ENCODE results near the gene PTK6. TPM values are rescaled to one million over a fixed set of nuclear protein-coding genes. Genes with fewer than 3 reads are reported as not detected.
"Not testable (repeated sequence)": the region's sequence is repeated elsewhere in the genome, so short reads cannot be mapped to it uniquely, and the experiment has no call there.

Gene PTK6
- total RNA-seq, 1 donor from 2014 or later = not detected

DNA sequence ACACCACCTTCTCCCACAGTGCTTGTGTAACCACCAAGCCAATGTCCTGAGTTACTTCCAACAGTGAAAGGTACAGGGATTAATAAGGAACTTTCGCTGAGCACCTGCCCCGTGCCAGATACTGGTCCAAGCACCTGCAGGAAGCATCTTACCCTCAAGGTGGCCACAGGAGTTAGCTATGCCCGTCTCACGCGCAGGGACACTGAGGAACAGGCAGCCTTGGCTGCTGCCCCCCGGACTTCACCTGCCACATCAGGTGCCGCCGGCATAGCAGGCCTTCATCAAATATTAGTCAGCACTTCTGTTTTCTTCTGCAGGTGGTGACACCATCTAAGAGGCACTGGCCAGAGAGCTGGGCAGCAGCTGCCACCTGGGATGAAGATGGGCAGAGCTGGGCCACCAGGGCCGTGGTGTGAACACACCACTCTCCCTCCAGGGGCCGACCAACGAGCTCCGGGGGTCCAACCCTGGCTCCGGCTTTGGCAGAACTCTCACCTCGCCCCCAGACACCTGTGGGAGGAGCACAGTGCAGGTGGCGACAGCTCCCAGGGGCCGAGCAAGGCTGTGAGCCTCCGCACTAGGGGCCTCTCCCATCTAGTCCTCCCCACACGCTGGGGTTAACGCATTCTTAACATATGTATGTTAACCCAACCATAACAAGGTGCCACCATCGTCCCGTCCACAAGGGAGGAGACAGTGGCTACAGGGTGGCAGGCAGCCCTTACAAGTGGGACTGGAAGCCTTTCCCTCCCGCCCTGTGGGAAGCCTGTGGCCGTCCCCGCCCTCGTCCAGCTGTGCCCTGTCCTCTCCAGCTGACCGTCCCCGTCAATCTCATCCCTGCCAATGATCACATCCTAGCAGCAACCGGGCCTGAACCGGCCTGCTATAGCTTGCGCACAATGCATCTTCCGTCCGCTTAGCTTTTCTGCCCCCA is 19.5 kb downstream of the PTK6 start:
- DNase-seq (ENCODE audit: low spot score in 2 of 2) = no peak
- FAIRE-seq = no peak

DNA sequence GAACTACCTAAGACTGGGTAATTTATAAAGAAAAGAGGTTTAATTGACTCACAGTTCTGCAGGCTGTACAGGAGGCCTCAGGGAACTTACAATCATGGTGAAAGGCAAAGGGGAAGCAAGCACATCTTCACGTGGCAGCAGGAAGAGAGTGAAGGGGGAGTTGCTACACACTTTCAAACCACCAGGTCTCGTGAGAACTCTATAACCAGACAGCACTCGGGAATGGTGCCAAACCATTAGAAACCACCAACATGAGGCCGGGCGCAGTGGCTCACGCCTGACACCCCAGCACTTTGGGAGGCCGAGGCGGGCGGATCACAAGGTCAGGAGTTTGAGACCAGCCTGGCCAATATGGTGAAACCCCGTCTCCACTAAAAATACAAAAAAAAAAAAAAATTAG is 22.7 kb downstream of the PTK6 start:
- DNase-seq (ENCODE audit: low spot score in 2 of 2); FAIRE-seq: not testable (repeated sequence)

DNA sequence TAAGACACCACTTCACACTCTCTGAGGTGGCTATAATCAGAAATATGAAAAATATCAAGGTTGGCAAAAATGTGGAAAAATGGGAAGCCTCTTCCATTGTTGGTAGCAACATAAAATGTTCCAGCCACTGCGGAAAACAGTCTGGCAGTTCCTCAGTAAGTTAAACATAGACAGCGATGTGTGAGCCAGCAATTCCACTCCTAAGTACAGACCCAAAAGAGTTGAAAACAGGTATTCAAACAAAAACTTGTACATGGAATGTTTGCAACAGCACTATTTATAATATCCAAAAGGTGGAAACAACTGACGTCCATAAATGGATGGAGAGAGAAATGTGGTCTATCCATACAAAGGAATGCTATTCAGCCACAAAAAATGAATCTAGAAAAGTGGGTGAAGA is 24.0 kb downstream of the PTK6 start:
- FAIRE-seq = no peak

DNA sequence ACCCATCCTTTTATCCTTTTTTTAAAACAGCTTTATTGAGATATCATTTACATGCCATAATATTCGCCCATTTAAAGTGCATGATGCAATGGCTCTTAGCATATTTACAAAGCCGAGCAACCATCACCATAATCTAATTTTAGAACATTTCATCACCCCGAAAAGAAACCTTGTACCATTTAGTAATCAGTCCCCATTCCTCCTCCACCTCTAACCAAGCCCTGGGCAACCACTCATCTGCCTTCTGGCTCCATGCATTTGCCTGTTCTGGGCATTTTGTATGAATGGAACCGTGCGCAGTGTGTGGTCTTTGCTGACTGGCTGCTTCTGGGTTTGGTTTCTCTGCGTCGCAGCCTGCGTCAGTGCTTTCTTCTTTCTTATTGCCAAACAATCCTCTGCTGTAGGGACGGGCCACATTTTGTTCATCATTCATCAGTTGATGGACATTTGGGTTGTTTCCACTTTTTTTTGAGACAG is 28.1 kb downstream of the PTK6 start:
- DNase-seq (ENCODE audit: low spot score in 2 of 2) = no peak

More for the DNA sequence above, 24.0 kb downstream of the PTK6 start:
- no peak for DNase-seq (ENCODE audit: low spot score in 2 of 2)

DNA sequence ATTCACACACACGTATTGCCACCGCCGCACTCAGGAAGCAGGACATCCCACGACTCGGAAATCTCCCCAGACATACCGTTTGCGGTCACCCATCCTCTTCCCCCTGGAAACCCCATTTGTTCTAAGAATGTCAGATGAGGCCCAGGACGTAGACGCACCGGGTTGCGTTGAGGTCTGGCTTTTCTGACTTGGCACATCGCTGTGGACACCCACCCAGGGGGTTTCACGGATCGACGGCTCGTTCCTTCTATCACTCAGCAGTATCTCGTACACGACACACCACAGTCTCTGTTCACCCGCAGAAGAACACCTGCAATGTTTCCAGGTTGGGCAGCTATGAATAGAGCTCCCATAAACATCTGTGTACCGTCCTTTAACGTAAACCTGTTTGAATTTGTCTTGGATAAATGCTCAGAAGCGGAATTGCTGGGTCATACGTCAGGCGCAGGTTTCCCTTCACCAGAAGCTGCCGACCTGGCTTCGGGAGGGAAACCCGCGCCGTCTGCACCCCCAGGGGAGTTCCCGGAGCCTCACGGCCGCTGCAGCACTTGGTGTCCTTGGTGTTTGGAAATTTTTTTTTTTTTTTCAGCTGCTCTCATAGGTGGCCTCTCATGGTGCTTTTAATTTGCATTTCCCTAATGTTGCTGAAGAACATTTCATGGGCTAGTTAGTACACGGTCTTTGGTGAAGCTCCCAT is 29.0 kb downstream of the PTK6 start:
- FAIRE-seq = no peak

More for the DNA sequence above, 28.1 kb downstream of the PTK6 start:
- FAIRE-seq = no peak

DNA sequence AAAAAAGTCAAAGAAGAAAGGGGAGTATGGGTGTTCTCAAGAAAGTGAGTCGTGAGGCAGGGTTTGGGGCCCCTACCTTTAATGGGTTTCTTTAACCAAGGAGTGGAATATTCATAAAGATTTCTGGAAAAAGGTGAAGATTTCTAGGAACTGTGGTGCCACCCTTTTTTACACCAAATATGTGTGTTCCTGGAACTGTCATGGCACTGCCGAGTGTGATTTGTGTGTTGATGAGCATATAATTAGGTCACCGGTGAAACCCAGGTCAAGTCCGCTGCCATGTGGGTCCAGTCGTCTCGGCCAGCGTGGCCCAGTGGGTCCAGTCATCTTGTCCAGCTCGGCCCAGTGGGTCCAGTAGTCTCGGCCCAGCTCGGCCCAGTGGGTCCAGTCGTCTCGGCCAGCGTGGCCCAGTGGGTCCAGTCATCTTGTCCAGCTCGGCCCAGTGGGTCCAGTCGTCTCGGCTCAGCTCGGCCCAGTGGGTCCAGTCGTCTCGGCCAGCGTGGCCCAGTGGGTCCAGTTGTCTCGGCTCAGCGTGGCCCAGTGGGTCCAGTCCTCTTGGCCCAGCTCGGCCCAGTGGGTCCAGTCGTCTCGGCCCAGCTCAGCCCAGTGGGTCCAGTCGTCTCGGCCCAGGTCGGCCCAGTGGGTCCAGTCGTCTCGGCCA is 30.0 kb downstream of the PTK6 start:
- FAIRE-seq (no peak), DNase-seq (ENCODE audit: low spot score in 2 of 2) (no peak)

More for the DNA sequence above, 29.0 kb downstream of the PTK6 start:
- no peak for DNase-seq (ENCODE audit: low spot score in 2 of 2)

DNA sequence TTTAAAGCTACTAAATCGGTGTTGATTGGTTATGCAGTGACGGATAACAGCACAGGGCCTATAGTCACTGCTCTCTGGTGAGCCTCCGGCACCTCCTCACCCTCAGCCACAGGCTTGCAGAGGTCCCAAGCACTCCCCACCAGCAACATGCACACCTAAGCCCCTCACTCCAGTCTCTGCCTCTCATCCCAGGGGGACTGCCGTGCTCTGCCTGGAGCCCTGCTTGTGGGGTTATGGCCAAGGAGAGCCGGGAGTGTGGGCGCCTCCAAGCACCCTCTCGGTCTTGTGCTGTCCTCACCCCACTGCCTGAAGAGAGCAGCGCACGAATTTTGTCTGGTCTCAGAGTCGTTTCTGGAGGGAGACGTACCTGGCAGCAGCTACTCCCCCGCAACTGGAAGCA is 31.5 kb downstream of the PTK6 start:
- FAIRE-seq (no peak), DNase-seq (ENCODE audit: low spot score in 2 of 2) (no peak)

DNA sequence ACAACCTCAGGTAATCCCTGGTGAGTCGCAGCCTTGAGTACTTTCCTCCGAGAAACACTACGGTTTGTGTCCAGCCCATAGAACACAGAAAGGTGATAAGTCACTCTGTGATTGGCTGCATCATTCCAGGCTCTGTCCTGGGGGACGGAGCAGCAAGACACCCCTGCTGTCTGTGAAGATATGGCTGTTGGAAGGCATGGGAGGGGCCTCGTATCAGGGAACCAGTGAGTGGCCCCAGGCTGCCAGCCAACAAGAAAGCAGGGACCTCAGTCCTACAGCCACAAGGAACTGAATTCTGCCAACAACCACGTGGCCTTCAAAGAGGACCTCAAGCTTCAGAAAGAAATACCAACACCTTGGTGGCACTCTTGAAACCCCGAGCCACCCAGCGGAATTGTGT is 31.9 kb downstream of the PTK6 start:
- FAIRE-seq = no peak
- no peak for DNase-seq (ENCODE audit: low spot score in 2 of 2)

DNA sequence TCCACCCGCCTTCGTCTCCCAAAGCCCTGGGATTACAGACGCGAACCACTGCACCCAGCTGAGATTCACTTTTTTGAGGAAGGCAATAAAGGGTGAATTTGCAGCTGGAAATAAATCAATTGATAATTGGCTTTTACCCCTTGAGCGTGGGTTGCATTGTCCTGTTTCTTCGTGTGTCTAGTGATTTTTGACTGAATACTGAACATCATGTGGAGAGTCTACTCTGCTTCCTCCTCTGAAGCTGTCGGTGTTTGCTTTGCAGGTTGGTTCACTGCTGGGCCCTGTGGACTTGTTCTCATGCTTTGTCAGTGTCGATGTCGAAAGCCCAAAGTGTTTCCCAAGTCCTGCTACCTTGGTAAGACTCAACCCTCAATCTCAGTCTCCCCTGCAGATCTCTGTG is 32.5 kb downstream of the PTK6 start:
- FAIRE-seq (no peak), DNase-seq (ENCODE audit: low spot score in 2 of 2) (no peak)

DNA sequence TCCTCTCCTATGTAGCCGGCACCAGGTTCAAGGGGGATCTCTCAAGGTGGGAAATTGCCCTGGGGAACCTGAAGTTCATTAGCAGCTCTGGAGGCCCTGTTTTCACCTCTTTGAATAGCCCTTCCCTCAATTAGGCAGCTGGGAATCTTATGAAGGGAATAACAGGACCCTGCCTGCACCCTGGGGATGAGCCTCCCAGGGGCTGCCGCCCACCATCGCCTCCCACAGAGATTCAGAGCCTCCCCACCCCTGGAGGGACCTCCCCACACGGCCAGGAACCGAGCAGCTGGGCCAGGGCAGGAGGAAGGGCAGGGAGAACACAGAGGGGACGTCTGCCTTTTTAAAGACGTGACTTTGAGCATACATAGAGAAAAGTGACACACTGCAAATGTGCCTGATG is 33.7 kb downstream of the PTK6 start:
- no peak for FAIRE-seq
- no peak for DNase-seq (ENCODE audit: low spot score in 2 of 2)

DNA sequence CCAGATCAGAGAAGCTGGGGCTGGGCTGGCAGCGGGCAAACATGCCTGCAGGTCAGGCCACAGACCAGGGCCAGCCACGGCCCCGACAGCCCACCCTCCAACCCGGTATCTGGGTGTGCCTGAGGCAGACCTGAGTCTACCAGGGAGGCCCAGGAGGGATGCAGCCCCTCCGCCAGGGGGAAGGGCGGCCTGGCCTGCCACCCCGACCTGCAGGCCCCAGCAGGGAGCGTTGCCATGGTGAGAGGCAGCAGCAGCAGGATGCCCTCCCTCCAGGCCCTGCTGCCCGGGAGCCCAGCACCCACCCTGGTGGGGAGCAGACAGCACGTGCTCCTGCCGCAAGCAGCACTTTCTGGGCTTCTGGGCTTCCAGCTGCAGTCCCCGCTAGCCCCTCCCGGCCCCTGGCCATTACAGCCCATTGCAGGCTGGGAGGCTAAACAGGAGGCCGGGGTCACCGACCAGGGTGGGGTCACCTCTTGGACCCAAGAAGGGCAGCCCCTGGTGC is 34.5 kb downstream of the PTK6 start:
- no peak for DNase-seq (ENCODE audit: low spot score in 2 of 2)

DNA sequence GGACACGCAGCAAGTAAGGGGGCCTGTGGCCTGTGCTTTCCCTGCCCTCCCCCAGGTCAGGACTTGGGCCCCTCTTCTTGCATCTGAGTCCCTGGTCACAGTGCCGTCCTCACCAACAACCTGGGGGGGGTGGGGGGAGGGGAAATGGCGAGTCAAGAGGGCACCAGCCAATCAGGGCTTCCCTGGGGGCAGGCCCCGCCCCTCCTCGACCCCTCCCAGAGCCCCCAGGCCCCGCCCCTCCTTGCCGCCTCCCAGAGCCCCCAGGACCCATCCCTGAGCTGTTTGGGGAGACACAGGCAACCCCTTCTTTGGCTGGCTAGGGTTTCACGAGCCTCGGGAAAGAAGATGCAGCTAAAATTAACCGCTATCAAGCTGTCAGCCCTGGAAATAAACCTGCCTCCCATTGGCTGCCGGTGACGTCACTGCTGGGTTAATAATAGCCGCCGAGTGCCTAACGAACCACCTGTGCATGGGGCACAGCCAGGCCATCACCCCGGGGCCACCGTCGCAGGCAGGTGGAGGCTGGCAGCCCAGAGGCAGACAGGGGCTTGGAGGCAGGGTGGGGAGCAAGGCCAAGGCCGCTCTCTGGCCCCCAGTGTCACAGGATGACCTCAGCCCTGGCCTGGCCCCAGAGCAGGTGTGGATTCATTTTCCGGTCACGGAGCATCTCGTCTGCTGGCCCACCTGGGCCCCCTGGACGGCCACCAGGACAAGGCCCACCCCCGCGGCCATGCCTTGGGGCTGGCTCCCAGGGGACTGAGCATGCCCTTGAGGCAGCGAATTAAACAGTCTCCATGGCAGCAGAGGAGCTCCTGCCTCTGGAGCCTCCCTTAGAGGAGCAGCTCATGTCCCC is 35.1 kb downstream of the PTK6 start:
- peak in 1 of 2 donors; percentile 75 for DNase-seq (ENCODE audit: low spot score in 2 of 2)
- FAIRE-seq = no peak

More for the DNA sequence above, 34.5 kb downstream of the PTK6 start:
- FAIRE-seq = no peak

DNA sequence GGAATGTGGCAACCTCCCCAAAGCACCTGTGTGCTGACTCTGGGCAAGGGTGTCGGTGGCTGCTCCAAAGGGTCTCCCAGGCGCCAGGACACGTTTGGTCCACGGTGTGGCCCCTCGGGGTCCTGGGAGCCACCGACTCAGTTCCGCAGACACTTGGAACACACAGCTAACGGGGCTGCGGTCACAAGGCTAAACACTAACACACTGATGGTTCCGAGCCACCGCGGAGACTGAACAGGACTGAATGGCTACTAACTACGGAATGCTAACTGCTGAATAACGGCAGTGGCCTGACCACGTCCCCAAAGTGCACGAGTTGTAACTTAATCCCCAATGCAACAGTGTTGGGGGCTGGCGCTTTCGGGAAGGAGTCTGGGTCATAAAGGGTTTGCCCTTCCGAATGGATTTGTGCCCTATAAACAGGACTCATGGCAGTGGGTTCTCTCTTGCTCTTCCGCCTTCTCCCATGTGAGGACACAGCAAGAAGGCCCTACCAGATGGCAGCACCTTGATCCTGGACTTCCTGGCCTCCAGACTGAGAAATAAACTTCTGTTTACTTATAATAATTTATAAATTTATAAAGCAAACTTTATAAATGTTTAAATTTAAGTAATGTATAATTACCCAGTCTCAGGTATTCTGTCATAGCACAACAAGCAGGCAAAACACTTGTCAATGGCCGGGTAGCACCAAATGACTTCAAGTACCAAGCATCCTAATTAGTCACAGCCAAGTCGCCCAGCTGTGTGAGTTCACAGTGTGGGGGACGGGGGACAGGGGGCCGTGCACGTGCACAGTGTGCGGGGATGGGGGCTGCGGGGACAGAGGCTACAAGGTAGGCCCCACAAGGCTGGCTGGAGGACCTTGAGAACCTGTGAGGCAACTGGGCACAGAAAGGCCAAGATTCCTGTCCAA is 36.0 kb downstream of the PTK6 start:
- no peak for FAIRE-seq

DNA sequence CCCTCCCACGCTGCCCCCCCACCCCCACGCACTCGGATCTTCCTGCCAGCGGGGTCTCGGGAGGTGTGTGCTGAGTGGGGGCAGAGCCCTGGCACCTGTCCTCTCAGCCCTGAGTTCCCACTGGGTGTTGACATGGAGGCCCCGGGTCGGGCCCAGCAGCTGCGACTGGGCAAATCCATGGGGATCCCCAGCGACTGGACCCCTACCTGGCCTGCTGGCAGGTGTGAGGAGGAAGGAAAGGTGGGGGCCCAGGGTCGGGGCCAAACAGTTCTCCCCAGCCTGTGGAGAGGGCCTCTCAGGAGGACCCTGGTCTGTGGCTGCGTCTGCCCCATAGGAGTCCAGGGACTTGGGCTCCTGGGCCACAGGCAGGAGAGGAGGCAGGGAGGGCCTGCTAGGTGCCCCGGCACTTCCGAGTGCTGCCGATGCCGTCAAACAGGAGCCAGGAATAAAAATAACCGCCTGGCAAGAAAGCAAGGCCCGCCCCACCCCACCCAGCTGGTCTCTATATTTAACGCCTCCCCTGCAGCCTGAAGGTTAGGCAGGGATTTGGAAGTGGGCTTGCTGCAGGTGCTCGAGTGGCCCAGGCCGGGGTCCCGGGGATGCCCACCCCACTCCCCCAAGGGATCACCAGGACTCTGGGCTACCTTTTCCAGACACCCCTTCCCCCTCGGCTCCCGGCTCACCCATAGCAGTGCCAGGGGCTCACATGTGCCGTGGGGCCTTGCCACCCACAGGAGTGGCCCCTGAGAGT is 36.9 kb downstream of the PTK6 start:
- no peak for DNase-seq (ENCODE audit: low spot score in 2 of 2)
- FAIRE-seq = no peak

More for the DNA sequence above, 36.0 kb downstream of the PTK6 start:
- no peak for DNase-seq (ENCODE audit: low spot score in 2 of 2)

DNA sequence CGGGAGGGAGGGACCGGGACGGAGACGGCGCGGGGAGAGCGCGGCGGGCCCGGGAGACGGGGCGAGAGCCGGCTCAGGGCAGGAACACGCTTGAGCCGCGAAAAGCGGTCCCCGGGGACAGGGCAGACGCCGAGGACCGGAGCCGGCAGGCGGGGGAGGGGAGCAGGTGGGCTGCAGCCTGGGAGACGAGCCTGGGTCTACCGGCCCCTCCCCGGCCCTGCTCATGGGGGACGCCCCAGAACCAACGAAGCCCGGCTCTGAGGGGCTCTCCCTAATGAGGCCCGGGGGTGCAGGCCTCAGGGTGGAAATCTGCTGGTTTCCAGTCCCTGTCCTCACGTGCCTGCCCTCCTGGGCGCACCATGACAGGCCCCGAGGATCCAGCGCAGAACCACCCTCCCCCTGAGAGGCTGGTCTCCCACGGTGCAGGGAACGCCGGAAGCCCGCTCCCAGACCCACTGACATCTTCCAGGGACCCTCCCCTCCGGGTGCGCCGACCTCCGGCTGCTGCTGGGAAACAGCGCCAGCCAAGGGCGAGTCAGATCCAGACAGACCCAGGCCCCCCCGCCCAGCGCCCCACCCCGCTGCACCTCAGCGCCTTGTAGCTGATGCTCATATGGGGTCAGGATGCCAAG is 37.7 kb downstream of the PTK6 start:
- DNase-seq (ENCODE audit: low spot score in 2 of 2) (no peak), FAIRE-seq (no peak)

DNA sequence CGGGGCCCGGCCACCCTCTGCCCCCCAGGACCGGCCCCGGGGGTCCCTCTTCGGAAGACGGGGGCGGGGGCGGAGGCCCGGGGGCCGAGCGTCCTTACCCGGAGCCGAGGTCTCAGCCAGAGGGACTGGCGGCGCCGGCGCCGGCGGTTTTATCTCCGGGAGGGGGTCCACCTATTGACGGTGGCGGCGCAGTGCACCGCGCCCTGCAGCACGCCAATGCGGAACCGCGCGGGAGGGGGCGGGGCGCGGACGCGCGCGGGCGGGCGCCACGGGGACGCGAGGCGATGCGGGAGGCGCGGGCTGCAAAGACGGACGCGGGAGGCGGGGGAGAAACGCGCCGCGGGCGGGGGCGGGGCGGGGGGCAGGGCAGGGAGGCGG is 38.2 kb downstream of the PTK6 start, which contains the start of gene EEF1A2:
EEF1A2 (minus strand) TSS at position 124 of the 378 bp plus-strand sequence. CDS start 1,320 bp downstream, outside the sequence.
- DNase-seq (ENCODE audit: low spot score in 2 of 2) (peak; percentile 79 to 82), FAIRE-seq (no peak)
